HUES48 (cell line): ENCODE data around the gene GPR151.

Experiments used
- H3K27ac ChIP-seq: one replicate; pipeline ENCODE4 v1.7.0; 2013; ENCODE audit warnings: low read depth, low read length, inconsistent platforms
- H3K27me3 ChIP-seq: 2 replicates; pipeline ENCODE4 v1.6.1; 2013; ENCODE audit warnings: mild to moderate bottlenecking, low read length; ENCODE audit not compliant: control insufficient read depth, insufficient read depth
- H3K36me3 ChIP-seq: 2 replicates; pipeline ENCODE4 v1.6.1; 2013; ENCODE audit warnings: low read length; ENCODE audit not compliant: control insufficient read depth, insufficient read depth
- H3K4me1 ChIP-seq: 2 replicates; pipeline ENCODE4 v1.6.1; 2013; ENCODE audit warnings: mild to moderate bottlenecking, low read length; ENCODE audit not compliant: control insufficient read depth, insufficient read depth
- H3K4me3 ChIP-seq: 2 replicates; pipeline ENCODE4 v1.5.1; 2013; ENCODE audit warnings: mild to moderate bottlenecking, low read depth, low read length
- H3K9ac ChIP-seq: 2 replicates; pipeline ENCODE4 v1.6.1; 2013; ENCODE audit warnings: mild to moderate bottlenecking, low read depth, low read length, moderate library complexity
- H3K9me3 ChIP-seq: 2 replicates; pipeline ENCODE4 v1.6.1; 2013; ENCODE audit warnings: low read length; ENCODE audit not compliant: control insufficient read depth, insufficient read depth

GPR151 gene

DNA sequence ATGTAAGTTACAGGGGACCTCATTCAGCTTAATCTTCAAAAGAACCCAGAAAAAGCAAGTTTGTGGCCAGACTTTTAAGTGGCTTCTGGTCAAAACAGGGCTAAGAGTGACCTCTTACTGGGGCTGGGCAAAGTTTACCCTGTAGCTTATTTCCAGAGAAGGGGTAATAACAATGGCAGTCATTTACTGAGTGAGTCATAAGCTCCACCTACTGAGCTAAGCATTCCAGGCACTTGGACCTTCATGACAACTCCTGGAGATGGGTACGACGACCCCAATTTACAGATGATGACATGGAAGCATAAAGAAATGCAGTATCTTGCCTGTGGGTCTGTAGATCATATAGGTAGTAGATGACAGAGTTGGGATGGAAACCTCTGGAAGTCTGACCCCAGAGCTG, 4.7 kb upstream of the GPR151 start:
- no peaks in the 10 kb centered on the region for H3K36me3 ChIP-seq
- H3K9me3 ChIP-seq, result no peaks in the 10 kb centered on the region
- H3K4me3 ChIP-seq, result no peak overlapping the region
- no peaks in the 10 kb centered on the region for H3K27me3 ChIP-seq
- peaks cover 6% of the 10 kb centered on the region for H3K4me1 ChIP-seq
- H3K9ac ChIP-seq, result no peak overlapping the region
- H3K27ac ChIP-seq, result no peak overlapping the region

- no peak overlapping the region for H3K4me3 ChIP-seq
- H3K27ac ChIP-seq, result no peak overlapping the region
- H3K9me3 ChIP-seq, result no peaks in the 10 kb centered on the region
- H3K4me1 ChIP-seq, result peaks cover 7% of the 10 kb centered on the region
- no peaks in the 10 kb centered on the region for H3K27me3 ChIP-seq
- no peak overlapping the region for H3K9ac ChIP-seq
- H3K36me3 ChIP-seq, result no peaks in the 10 kb centered on the region
These were observed 3.6 kb upstream of the GPR151 start for GRCh38 chr5:146519554-146519953.

- H3K27me3 ChIP-seq, result no peaks in the 10 kb centered on the region
- H3K36me3 ChIP-seq, result peaks cover 21% of the 10 kb centered on the region
- H3K27ac ChIP-seq, result no peak overlapping the region
- no peak overlapping the region for H3K9ac ChIP-seq
- H3K9me3 ChIP-seq, result no peaks in the 10 kb centered on the region
- H3K4me3 ChIP-seq, result no peak overlapping the region
- H3K4me1 ChIP-seq, result peaks cover 3% of the 10 kb centered on the region
These were observed 378 bp downstream of the GPR151 start for GRCh38 chr5:146515473-146516150.

GRCh38 chr5:146514575-146514974, 1.4 kb downstream of the GPR151 start:
- Histone ChIP-seq H3K9me3 (no peaks in the 10 kb centered on the region), H3K9ac (no peak overlapping the region), H3K27ac (no peak overlapping the region), H3K27me3 (no peaks in the 10 kb centered on the region), H3K36me3 (peaks cover 31% of the 10 kb centered on the region), H3K4me1 (peaks cover 3% of the 10 kb centered on the region), H3K4me3 (no peak overlapping the region)

- H3K4me1 ChIP-seq, result peaks cover 3% of the 10 kb centered on the region
- no peaks in the 10 kb centered on the region for H3K9me3 ChIP-seq
- H3K4me3 ChIP-seq, result no peak overlapping the region
- no peak overlapping the region for H3K27ac ChIP-seq
- peaks cover 42% of the 10 kb centered on the region for H3K36me3 ChIP-seq
- no peaks in the 10 kb centered on the region for H3K27me3 ChIP-seq
- H3K9ac ChIP-seq, result no peak overlapping the region
These were observed 2.5 kb downstream of the GPR151 start for GRCh38 chr5:146513462-146513861.

- peaks cover 69% of the 10 kb centered on the region for H3K36me3 ChIP-seq
These were observed 5.3 kb downstream of the GPR151 start for GRCh38 chr5:146510559-146511125.

DNA sequence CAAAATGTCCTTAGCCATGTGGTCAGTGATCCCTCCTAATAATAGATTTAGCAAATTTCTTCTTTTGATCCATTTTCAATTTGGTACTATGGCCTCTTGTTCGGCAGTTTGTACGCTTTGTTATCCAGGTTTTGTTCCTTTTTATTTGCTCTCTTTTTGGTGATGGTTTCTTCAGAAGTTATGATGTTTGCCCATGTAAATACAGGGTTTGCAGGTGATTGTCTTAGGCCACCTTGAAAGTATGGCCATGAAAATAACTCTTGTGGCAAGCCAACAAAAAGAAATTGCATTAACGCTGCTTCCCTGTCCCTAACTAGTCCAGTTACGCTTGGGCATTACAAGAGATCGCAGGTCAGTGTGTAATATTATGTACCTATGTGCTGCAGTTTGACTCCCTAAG, 8.6 kb downstream of the GPR151 start:
- Histone ChIP-seq H3K9me3 (no peaks in the 10 kb centered on the region), H3K9ac (no peak overlapping the region), H3K36me3 (peaks cover 96% of the 10 kb centered on the region), H3K27me3 (no peaks in the 10 kb centered on the region), H3K27ac (no peak overlapping the region), H3K4me3 (no peak overlapping the region), H3K4me1 (no peaks in the 10 kb centered on the region)

More at GRCh38 chr5:146510559-146511125, 5.3 kb downstream of the GPR151 start:
- Histone ChIP-seq H3K27me3 (no peaks in the 10 kb centered on the region), H3K9ac (no peak overlapping the region), H3K27ac (no peak overlapping the region), H3K9me3 (no peaks in the 10 kb centered on the region), H3K4me1 (no peaks in the 10 kb centered on the region), H3K4me3 (no peak overlapping the region)

DNA sequence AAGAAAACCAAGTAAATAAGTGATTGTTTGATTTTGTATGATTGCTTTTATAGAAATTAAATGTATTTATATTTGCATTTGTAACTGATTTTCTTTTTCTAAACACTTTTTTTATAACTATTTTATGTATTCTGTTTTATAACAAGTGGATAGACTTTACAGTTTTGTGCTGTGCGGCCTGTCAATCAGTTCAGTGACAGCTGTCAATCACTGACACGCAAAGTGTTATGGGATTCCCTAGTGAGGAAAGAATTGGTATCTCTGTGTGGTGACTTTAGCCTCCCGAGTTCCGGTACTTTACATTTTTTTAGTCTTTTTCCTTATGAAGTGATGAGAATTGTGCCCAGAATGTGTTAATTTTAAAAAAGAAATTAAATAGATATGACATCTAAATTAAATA, 16.3 kb downstream of the GPR151 start:
- peaks cover 82% of the 10 kb centered on the region for H3K36me3 ChIP-seq

GRCh38 chr5:146494656-146495055, 21.3 kb downstream of the GPR151 start:
- no peaks in the 10 kb centered on the region for H3K27me3 ChIP-seq
- no peaks in the 10 kb centered on the region for H3K9me3 ChIP-seq
- H3K36me3 ChIP-seq, result peaks cover 73% of the 10 kb centered on the region
- H3K4me3 ChIP-seq, result no peak overlapping the region
- no peak overlapping the region for H3K27ac ChIP-seq
- H3K4me1 ChIP-seq, result no peaks in the 10 kb centered on the region
- H3K9ac ChIP-seq, result no peak overlapping the region

More for the DNA sequence above, 16.3 kb downstream of the GPR151 start:
- Histone ChIP-seq H3K27me3 (no peaks in the 10 kb centered on the region), H3K9ac (no peak overlapping the region), H3K4me1 (no peaks in the 10 kb centered on the region), H3K9me3 (no peaks in the 10 kb centered on the region), H3K4me3 (no peak overlapping the region), H3K27ac (no peak overlapping the region)

GRCh38 chr5:146490089-146490843, 25.7 kb downstream of the GPR151 start:
- no peak overlapping the region for H3K4me3 ChIP-seq
- H3K27me3 ChIP-seq, result no peaks in the 10 kb centered on the region
- H3K9me3 ChIP-seq, result no peaks in the 10 kb centered on the region
- H3K4me1 ChIP-seq, result no peaks in the 10 kb centered on the region
- no peak overlapping the region for H3K9ac ChIP-seq
- no peak overlapping the region for H3K27ac ChIP-seq
- H3K36me3 ChIP-seq, result peaks cover 71% of the 10 kb centered on the region

DNA sequence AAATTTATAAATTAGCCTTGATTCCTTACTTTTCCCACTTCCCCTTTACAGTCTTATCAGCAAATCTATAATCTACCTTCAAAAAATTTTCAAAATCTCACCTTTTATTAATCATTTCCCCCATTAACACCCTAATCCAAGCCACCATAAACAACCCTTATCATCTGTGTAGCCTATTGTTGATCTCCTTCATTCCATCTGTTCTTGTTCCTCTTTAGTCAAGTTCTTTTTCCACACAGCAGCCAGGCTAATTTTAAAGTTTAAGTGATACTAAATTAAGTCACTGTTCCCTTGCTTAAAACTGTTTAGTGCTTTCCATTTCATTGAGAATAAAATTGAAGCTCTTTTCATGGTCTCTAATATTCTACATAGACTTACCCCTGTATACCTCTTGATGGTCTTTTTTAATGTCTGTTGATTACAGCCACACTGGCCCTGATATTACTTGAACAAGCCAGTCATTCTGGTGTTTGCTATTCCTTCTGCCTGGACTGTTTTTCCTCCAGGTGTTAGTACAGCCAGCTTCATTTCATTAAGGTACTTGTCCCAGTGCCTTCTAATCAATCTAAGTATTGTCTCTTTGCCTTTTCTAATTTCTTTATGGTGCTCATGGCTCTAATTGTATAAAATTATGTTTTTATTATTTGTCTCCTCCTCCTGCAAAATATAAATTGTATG, 31.1 kb downstream of the GPR151 start:
- Histone ChIP-seq H3K27ac (no peak overlapping the region), H3K4me3 (no peak overlapping the region), H3K36me3 (peaks cover 89% of the 10 kb centered on the region), H3K4me1 (no peaks in the 10 kb centered on the region), H3K27me3 (no peaks in the 10 kb centered on the region), H3K9me3 (no peaks in the 10 kb centered on the region), H3K9ac (no peak overlapping the region)
